Activated CD4-positive, alpha-beta T cell treated with anti-CD3 and anti-CD28 coated beads, Interleukin-2, amount 50 U/mL, for 16 hours (primary cell): ENCODE data around the gene CYP27B1.

ENCODE experiments used
- DNase-seq: peaks from one replicate; pipeline ENCODE4 v3.0.0-alpha.2; 2020

The CYP27B1 gene

GRCh38 chr12:57750561-57751431 is 16.1 kb downstream of the CYP27B1 start:
- DNase-seq = no peak

GRCh38 chr12:57749061-57749460 is 17.8 kb downstream of the CYP27B1 start:
- no peak for DNase-seq

- no peak for DNase-seq
Observed at GRCh38 chr12:57746025-57746424, 20.9 kb downstream of the CYP27B1 start.

- no peak for DNase-seq
Observed at GRCh38 chr12:57745485-57745881, 21.4 kb downstream of the CYP27B1 start.

GRCh38 chr12:57744777-57745484 is 21.9 kb downstream of the CYP27B1 start, which contains the start of gene TSPAN31:
Gene TSPAN31 (plus strand): TSS chr12:57745039. CDS start chr12:57745155, 116 bp downstream.
- peak; percentile 96 for DNase-seq

- DNase-seq = peak; percentile 70
Observed at GRCh38 chr12:57744194-57744776, 22.6 kb downstream of the CYP27B1 start.

- DNase-seq = no peak
Observed at GRCh38 chr12:57743769-57744168, 23.1 kb downstream of the CYP27B1 start.

- DNase-seq = peak; percentile 90
Observed at GRCh38 chr12:57741844-57742738, 24.8 kb downstream of the CYP27B1 start.

GRCh38 chr12:57741413-57741789 is 25.5 kb downstream of the CYP27B1 start:
- no peak for DNase-seq

- peak; percentile 87 for DNase-seq
Observed at GRCh38 chr12:57740656-57741412, 26.0 kb downstream of the CYP27B1 start.

GRCh38 chr12:57739914-57740538 is 26.9 kb downstream of the CYP27B1 start:
- DNase-seq = no peak

GRCh38 chr12:57739387-57739786 is 27.5 kb downstream of the CYP27B1 start:
- DNase-seq = no peak

- DNase-seq = no peak
Observed at GRCh38 chr12:57738661-57739237, 28.1 kb downstream of the CYP27B1 start, which contains the start of gene AGAP2. Gene AGAP2 (minus strand): TSS chr12:57738742. CDS start chr12:57738246, 496 bp downstream.

- DNase-seq = no peak
Observed at GRCh38 chr12:57737467-57738460, 29.1 kb downstream of the CYP27B1 start.

GRCh38 chr12:57736741-57737466 is 30.0 kb downstream of the CYP27B1 start:
- DNase-seq = no peak

GRCh38 chr12:57735952-57736740 is 30.7 kb downstream of the CYP27B1 start:
- no peak for DNase-seq

GRCh38 chr12:57735198-57735855 is 31.6 kb downstream of the CYP27B1 start:
- DNase-seq = no peak
